Activated CD8-positive, alpha-beta memory T cell treated with anti-CD3 and anti-CD28 coated beads, Interleukin-2, amount 50 U/mL, for 24 hours (primary cell): ENCODE measurements around the gene BTAF1.

Experiments
- DNase-seq: peaks from one replicate; pipeline ENCODE4 v3.0.0-alpha.2; 2020; ENCODE audit errors: extremely low read depth

The BTAF1 gene

GRCh38 chr10:92052088-92052487 is 128.5 kb downstream of the BTAF1 start:
- no peak for DNase-seq

- no peak for DNase-seq
These were observed 129.2 kb downstream of the BTAF1 start for GRCh38 chr10:92052741-92053140.

- no peak for DNase-seq
These were observed 131.2 kb downstream of the BTAF1 start for GRCh38 chr10:92054807-92055206.

GRCh38 chr10:92062273-92062672 is 138.7 kb downstream of the BTAF1 start:
- no peak for DNase-seq

- no peak for DNase-seq
These were observed 140.9 kb downstream of the BTAF1 start for GRCh38 chr10:92064506-92064905.

- no peak for DNase-seq
These were observed 142.8 kb downstream of the BTAF1 start for GRCh38 chr10:92066386-92066785.

- no peak for DNase-seq
These were observed 145.3 kb downstream of the BTAF1 start for GRCh38 chr10:92068900-92069299.

GRCh38 chr10:92074126-92074887 is 150.7 kb downstream of the BTAF1 start:
- DNase-seq, result no peak

GRCh38 chr10:92075829-92076228 is 152.3 kb downstream of the BTAF1 start:
- no peak for DNase-seq

- no peak for DNase-seq
These were observed 153.2 kb downstream of the BTAF1 start for GRCh38 chr10:92076722-92077121.

- no peak for DNase-seq
These were observed 155.4 kb downstream of the BTAF1 start for GRCh38 chr10:92079003-92079402.
